HG02973 (cell line): ENCODE results near the gene HIGD2A.

Experiments used
- ATAC-seq: cut with Tn5 transposase; IDR thresholded peaks from one replicate; pipeline ENCODE4 v1.9.1; 2021; ENCODE audit warnings: moderate library complexity; ENCODE audit not compliant: unreplicated experiment

Gene HIGD2A

GRCh38 chr5:176368726-176369125 is 19.8 kb upstream of the HIGD2A start:
- ATAC-seq: no peak

DNA sequence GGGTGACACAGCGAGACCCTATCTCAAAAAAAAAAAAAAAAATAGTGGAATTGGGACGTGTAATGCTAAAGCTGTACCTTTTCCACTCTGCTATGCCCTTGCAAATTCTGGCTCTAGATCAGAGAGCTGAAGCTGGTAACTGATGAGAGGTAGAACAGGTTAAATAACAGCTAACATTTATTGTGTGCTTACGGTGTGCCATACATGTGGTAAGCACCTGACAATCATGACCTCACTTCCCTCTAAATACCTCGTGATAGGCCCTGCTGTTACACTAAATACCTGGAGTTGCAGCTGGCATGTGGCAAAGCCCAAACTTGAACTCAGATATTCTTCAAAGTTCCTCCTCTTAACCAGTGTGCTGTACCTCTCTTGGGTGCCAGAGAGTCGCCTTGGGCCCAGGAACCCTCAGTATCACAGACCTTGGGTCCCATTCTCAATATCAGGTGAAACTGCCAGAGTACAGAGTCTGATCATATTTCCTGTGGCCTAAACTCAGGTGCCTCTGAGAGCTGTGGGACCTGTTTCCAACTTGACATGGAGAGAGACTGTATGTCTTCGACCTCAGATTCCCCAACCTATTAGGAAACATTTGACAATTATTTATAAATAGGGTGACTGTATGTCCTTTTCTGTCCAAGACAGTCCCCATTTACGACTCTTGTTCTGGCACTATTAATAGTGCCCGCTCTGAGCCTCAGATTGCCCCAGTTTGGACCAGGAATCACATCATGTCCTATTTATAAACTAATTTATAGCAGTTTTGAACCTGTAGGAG is 18.4 kb upstream of the HIGD2A start:
- ATAC-seq: no peak

GRCh38 chr5:176371621-176372539 is 16.7 kb upstream of the HIGD2A start:
- ATAC-seq: no peak

GRCh38 chr5:176373100-176373818 is 15.3 kb upstream of the HIGD2A start:
- ATAC-seq: no peak

DNA sequence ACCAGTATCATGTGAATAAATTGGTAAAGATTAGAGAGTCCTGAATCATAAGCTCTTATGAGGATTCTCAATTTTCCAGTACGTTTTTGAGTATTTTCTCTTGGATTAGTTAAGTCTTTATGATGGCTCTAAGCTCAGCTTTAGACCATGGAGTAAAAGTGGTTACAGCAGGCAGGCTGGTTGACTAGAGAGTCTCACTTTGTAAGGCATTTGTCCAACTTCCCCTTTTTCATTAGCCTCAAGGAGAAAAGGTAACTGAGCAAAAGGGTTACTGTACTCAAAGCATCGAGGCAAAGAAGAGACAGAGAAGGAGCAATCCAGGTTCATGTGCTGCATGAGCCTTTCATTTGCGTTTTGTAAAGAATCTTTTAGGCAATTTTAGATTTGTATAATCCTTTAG is 8.7 kb upstream of the HIGD2A start:
- no peak for ATAC-seq

GRCh38 chr5:176381423-176381822 is 7.1 kb upstream of the HIGD2A start:
- no peak for ATAC-seq

GRCh38 chr5:176381979-176382378 is 6.6 kb upstream of the HIGD2A start:
- no peak for ATAC-seq

- no peak for ATAC-seq
Measured at GRCh38 chr5:176382721-176383120, 5.8 kb upstream of the HIGD2A start.

GRCh38 chr5:176383248-176383905 is 5.2 kb upstream of the HIGD2A start:
- ATAC-seq: no peak

GRCh38 chr5:176383961-176384360 is 4.6 kb upstream of the HIGD2A start:
- no peak for ATAC-seq

- no peak for ATAC-seq
Measured at GRCh38 chr5:176384366-176384930, 4.1 kb upstream of the HIGD2A start.

DNA sequence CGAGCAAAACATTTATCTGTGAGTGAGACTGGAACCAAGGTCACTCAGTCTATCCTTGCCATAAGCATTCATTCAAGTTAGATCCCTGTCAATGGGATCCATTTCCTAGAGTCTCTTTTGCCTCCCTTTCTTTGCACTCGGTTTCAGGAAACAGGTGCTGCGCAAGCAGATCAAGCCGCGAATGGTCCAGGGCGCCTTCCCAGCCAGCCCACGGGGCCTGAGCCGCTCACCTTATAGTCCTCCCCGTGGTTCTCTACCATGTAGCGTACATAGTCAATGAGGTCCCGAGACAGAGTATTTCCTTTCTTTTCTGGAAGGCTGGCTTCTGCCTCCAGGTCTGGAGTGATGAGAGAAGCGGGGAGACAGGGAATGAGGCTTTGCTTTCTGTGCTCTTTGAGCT is 3.6 kb upstream of the HIGD2A start:
- no peak for ATAC-seq

DNA sequence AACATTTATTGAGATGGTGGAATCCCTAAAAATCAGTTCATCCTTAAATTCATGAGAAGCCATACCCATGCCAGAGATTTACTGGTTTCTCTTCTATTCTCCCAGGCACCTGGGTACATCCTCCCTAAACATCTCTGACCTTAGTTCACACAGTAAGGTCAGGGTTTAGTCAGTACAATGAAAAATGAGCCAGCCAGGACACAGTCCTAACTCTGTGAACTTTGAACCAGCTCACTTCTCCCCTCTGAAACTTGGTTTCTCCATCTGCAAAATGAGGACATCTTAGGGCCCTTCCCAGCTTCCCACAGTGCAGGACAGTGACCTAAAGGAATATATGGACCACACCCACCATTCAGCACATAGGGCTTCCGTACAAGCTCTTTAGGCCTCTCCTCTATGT is 2.1 kb upstream of the HIGD2A start:
- ATAC-seq: no peak

DNA sequence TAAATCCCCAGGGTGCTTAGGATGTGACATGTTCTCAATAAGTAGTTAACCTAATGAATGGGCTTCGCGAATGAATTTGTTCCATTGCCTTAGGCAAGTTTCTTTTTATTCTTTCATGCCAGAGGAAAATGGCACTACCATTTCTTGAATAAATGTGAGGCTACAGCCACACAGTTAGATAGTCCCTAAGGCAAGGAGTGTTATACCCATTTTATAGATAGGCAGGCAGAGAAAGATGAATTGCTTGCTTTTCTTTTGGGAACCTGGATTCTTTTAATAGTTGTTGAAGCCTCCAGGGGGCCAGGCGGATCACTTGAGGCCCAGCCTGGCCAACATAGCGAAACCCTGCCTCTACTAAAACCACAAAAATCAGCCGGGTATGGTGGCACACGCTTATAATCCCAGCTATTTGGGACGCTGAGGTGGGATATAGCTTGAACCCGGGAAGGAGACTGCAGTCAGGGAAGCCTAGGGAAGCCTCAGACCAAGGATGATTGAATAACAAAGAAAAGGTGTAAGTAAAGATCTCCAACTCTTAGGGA is 1.1 kb upstream of the HIGD2A start:
- ATAC-seq: no peak

DNA sequence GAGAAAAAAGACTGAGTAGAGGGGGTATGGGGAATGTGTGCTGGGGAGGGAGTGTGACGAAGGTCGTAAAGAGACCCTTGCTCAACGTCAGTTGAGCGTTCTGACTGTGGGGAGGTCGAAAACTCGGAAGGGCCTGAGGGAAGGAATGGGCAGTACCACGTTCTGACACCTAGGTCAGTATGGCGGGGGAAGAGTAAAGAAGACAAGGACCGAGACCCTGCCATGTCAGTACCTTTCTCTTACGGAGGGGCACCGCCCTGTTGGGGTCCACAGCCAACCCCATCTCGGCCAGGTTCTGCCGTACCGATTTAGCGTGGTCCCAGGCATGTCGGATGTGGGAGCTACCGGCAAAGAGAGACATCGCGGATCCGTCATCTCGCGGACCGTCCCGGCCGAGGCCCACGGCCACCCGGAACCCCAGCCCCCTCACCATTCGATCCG is 528 bp upstream of the HIGD2A start:
- no peak for ATAC-seq

GRCh38 chr5:176389135-176390123 is 878 bp downstream of the HIGD2A start:
- ATAC-seq: peak; percentile 21

GRCh38 chr5:176391479-176391878 is 2.9 kb downstream of the HIGD2A start:
- no peak for ATAC-seq

GRCh38 chr5:176391999-176392398 is 3.4 kb downstream of the HIGD2A start:
- ATAC-seq: no peak

DNA sequence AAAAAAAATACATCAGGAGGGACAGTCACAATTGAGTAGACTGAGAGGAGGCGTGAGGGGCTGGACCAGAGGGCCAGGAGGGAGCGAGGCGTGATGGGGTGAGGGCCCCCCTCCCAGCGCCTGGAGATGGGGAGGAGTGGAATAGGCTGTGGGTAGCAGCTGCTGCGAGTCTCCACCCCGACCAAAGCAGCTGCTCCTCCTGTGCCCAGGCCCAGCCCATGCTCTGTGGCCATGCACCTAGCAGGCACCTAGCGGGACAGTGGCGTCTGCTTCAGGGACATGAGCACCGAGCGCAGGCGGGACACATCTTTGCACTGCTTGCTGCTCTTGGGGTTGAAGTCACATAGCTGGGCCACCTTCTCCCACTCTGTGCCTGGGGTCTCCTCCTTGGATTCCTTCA is 4.0 kb downstream of the HIGD2A start:
- no peak for ATAC-seq
